GM18858 (cell line): ENCODE data around the gene AKT3.

Experiments used
- ATAC-seq: cut with Tn5 transposase; IDR thresholded peaks from one replicate; pipeline ENCODE4 v1.9.1; 2021; ENCODE audit not compliant: unreplicated experiment

The AKT3 gene

GRCh38 chr1:243493156-243494129, 356.6 kb downstream of the AKT3 start:
- ATAC-seq = no peak

DNA sequence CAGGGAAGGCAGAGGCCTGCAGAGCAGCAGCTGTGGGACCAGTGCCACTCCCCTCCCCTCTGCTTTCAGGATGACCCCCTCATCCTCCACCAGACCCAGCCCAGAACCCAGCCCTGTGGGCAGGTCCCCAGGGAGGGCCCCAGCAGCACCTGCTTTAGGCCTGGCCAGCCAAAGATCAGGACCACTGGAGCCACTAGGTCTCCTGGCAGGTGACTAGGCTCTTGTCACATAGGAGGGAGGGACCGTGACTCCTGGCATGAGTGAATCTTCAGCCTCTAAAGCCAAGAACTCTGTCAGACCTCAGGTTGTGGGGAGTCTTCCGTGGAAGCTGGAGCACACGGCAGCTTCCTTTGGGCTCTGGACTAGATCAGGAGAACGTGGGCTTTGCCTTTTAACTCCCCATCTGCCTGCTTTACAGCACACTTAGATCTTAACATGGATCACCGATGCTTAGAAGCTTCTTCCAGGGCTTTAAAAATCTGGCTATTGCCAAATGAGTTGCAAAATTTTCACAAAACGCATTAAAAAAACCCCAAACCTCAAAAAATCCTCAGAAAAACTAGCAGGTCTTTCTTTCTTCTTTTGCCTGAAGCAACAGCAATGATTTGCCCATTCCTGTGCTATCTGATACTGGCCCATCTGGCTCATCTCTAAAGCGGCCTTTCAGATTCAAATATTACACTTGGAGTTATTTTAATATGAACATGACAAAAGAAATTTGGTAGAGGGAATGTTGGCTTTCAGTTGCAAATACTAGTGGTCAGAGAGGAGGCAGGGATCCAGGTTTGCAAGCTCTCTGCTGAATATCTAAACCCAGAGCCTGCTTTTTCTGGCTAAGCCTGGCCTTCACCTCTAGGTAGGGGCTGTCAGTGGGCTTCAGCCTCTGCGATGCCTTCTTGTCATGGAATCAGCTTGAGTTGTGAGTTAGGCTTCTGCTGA, 359.0 kb downstream of the AKT3 start:
- no peak for ATAC-seq

- no peak for ATAC-seq
These were observed 360.1 kb downstream of the AKT3 start for GRCh38 chr1:243489681-243490546.

DNA sequence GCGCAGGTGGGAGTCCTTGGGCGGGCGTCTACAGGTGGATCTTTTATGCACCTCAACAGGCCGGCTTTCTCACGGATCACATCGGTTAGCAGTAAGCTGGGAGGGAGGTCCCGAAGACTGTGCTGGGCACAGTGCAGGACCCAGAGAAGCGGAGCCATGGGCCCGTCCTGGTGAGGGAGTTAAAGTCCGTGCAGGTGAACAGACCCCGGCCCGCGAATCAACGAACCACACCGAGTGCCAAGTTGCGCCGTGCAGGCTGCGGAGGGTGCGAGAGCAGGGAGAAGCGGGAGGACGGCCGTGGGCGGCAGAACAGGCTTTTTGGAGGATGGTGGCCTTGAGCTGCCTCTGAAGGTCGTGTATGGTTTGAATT, 360.9 kb downstream of the AKT3 start:
- no peak for ATAC-seq

DNA sequence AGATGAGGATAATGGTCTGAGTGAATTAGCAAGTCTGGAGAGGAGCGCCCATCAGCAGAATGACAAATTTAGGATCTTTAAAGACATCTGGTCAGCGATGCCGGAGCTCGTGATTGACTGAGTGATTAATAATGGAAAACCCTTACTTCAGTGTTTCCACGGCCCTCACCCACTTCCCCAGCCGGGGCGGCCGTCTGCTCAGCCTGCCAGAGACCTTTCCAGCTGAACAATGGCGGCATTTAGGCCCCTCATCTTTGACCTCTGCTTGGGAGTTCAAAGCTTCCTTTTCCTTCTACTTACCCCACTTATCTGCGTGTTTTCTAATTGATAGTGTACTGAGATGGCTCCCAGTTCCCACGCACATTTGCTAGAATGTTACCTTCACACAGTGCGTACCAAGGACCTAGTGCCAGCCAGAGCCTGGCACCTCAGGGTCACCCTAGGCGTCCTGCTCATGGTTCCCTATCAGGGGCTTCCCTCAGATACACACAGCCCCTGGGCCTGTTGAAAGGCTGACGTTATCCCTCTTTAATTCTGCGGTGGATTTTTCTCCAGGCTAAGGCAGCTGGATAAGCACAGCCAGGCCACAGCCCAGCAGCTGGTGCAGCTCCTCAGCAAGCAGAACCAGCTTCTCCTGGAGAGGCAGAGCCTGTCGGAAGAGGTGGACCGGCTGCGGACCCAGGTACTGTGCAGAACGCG, 361.4 kb downstream of the AKT3 start:
- no peak for ATAC-seq

- ATAC-seq = no peak
These were observed 362.3 kb downstream of the AKT3 start for GRCh38 chr1:243487649-243488227.

DNA sequence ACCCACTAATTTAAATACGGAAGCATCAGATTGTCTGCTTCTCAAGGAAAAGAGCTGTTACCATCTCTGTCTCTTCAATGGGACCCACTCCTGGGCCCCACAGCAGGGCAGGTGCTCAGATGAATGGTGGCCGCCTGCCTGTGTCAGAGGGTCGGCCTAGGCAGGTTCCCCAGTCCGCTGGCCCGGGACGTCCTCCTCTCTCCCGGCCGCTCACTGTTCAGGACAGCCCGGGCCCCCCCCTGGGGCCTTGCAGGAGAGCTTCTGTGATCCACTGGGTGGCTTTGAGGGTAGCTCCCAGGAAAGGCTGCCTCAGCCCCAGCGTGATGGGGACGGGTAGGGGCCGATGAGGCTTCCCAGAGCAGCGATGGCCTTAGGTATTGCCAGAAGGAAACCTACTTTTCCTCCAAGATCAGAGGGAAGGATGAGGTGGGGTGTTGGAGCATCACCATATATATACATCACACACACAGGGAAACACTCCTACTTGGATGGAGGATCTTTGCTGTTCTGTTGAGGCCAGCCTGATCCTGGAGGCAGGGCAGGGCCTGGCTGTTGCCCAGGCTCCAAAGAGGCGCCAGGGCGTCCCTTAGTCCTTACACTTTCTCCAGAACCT, 362.9 kb downstream of the AKT3 start:
- ATAC-seq = no peak

DNA sequence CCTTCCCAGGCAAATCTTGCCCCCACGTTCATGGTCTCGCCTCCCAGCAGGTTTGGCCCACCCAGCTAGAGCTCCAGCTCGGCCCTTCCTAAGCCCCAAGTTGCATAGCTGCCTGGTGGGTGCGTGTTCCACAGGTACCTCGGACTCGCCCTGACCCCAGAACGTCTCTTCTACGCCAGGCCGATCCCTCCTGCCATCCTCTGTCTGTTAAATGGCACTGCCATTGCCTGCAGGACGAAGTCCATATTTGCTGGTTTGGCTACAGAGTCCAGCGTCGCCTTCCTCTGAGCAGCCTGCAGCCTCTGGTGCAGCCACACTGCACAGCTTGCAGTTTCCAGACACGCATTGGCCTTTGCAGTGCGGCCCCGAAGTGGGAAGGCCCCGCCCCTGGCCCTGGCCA, 366.1 kb downstream of the AKT3 start:
- ATAC-seq = no peak

DNA sequence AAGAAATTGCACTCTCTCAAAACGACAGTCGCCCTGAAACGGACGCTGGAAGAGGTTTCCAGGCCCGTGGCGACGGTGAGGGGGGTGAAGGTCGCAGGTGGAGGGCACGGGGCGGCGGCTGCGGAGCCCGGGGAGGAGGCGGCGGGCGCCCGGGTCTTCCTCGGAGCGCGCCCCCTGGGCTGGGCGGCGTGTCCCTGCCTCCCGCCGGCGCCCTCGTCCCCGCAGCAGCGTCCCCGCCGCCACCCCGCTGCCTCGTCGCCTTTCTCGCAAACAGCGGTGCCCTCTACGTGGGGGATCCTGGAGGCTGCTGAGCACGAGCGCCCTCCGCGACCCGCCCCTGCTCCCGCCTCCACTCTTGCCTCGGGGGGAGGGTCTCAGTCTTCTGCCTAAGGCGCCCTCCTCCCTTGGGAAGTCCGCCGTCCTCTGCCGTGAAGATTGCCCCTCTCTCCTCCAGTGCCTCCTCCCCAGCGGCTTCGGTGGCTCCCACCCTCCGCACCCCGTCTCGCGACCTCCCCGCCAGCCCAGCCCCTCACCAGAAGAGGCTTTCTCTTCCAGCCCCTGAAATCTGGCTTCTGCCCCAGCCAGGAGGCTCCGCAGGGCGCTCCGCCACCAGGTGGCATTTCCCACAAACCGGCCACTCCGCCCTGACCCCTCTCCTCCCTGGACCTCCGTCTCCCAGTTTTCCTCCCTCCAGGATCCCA, 366.8 kb downstream of the AKT3 start:
- no peak for ATAC-seq

DNA sequence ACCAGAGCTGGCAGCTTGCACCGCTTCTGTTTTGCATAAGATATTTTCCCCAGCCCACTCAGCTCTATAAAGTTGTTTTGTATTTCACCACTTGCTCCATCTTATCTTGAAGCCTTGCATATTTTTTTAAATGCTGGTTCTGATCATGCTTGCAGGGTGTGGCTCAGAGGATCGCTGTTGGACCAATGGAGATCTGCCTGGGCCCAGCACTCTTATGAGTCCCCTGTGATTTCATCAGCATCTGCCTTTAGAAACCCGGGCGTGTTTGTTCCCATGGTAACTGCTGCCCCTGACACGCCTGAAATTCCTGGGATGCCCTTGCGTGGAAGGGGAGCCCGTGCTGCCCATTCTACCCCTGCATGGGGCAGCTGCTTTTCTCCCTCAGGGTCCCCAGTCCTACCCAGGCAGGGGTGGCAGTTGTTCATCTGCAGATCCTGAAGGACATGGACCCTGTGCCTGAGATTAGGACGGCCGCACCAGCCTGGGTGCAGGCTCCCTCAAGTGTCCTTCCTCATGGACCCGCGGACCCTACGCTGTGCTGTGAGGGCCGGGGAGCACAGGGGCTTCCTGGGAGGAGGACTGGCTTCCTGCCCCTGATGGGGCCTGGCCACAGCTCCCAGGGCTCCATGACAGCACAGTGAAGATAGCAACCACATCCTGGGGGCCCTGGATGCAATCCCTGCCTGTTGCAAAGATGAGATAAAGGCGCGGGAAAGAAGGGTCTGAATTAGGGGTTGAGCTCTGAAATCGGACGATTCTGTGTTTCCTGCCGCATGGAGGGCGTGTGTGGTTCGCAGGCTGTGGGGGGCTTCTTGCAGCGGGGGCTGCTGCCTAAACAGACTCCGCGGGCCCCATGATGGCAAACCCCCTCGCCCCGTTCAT, 367.7 kb downstream of the AKT3 start:
- ATAC-seq = no peak

GRCh38 chr1:243481101-243481500, 368.9 kb downstream of the AKT3 start:
- no peak for ATAC-seq

DNA sequence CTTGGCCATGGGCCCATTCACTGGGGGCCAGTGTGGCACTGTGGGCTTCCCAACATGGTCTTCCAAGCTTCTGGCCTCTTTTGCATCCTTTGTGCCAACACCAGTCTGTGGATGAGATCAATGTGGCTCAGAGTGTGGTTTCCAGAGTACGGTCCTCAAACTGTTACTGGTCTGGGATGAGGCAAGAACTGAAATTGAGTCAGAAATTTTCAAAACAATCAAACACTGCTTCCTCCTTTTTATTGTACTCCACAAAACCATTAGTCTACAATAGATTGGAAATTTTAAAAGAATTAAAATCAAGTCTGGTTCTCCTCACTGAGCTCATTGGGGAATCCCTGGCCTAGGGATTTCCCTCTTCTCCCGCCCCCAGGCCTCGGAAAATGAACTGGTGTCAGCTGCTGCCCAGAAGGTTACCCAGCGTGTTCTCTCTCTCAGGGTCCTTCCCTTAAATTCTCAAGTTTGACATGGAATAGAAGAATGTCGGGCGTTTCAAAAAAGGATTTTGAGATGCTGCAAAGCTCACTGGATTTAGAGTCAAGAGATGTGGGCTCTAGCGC, 372.2 kb downstream of the AKT3 start:
- ATAC-seq = no peak

- ATAC-seq = no peak
These were observed 374.1 kb downstream of the AKT3 start for GRCh38 chr1:243475966-243476365.

GRCh38 chr1:243474906-243475305, 375.1 kb downstream of the AKT3 start:
- no peak for ATAC-seq

DNA sequence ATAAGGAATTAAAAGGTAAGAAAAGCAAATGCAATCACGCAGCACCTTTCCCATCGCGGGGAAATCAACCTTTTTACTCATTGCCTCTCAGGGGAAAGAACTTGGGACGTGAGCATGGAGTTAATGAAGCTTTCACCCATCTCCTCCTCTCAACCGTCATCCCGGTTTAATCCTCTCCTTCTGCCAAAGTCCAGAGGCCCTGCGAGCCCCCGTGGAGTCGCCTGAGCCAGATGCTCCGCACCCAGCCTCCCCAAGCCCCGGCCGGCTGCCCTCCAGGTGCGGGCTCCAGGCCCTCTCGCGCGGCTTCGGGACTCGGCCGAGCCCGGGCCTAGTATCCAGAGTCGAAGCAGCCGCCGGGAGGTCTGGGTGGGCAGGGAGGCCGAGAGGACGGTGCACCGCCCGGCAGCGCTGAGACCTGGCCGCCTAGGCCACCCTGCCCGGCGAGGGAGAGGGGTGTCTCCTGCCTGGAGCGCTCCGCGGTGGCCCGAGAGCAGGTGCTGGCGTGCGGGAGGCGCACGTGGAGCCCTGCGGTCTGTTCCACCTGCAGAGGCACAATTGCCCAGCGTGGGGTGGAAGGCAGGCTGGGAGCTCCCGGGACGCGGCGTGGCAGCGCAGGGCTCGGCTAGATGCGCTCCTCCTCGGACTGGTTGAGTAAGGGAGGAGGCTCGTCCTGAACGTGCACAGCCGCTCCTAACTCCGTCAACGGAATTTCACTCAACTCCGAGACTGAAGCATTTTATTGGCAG, 375.7 kb downstream of the AKT3 start:
- no peak for ATAC-seq

- no peak for ATAC-seq
These were observed 376.6 kb downstream of the AKT3 start for GRCh38 chr1:243473227-243474135.
